Mucosa of descending colon (tissue), 3 donors: ENCODE results near the gene PACS2. TPM values are rescaled to one million over a fixed set of nuclear protein-coding genes. Genes with fewer than 3 reads are reported as not detected.
"Not testable (repeated sequence)": the region's sequence is repeated elsewhere in the genome, so short reads cannot be mapped to it uniquely, and the experiment has no call there.

Experiments
- ATAC-seq: fragments of 200-7000 bp; cut with Tn5 transposase; one replicate; pipeline ENCODE4 v1.9.1; 2020; ENCODE audit warnings: mild to moderate bottlenecking, moderate library complexity
- DNase-seq, 3 donors: peaks; one replicate each; pipeline ENCODE4 v3.0.0-alpha.2; 2020
- H3K36me3 ChIP-seq: fragments of 200-600 bp; one replicate; pipeline ENCODE4 v1.8.0; 2021; ENCODE audit warnings: low read depth, mild to moderate bottlenecking
- H3K4me1 ChIP-seq: fragments of 200-600 bp; one replicate; pipeline ENCODE4 v1.8.0; 2021; ENCODE audit warnings: low read depth, mild to moderate bottlenecking
- H3K4me3 ChIP-seq: fragments of 200-600 bp; one replicate; pipeline ENCODE4 v1.8.0; 2021; ENCODE audit warnings: mild to moderate bottlenecking
- H3K9me3 ChIP-seq: fragments of 200-600 bp; one replicate; pipeline ENCODE4 v1.8.0; 2021; ENCODE audit warnings: mild to moderate bottlenecking
- CTCF ChIP-seq: fragments of 200-600 bp; IDR thresholded peaks from one replicate; pipeline ENCODE4 v1.8.0; 2022; ENCODE audit warnings: antibody characterized with exemption, mild to moderate bottlenecking
- intact Hi-C, 2 donors: fragments of 100-400 bp; cut with DNase I in 1 of 2; cut with micrococcal nuclease in 1 of 2; formaldehyde crosslinking; loops; one replicate each; pipeline versions ENCODE4 v1.11.0 to v1.11.1; 2022; cut with DNase I, micrococcal nuclease
- total RNA-seq, 3 donors: library from RNA; stranded (reverse); fragmentation: NEBNext Ultra II Directional in 2 of 3; extraction: Animal tissue kit (Norgen Biotek cat#: 25700) in 2 of 3; gene quantifications; one replicate each; pipeline versions ENCODE4 v1.2.1 to v1.2.4, GENCODE V29; 2021 to 2023
- donor health status: DM: no; HTN: no; CAD: no; lungs with moderate emphysema.
- donor health status: DM: no; HTN: no; CAD: no.
- donor health status: DM: no; HTN: yes; CAD: no.

PACS2 gene
- total RNA-seq, 3 donors from 2014 or later, result 71.7 to 84.3 (median 78.9) TPM

- no peak for TF ChIP-seq CTCF
- ATAC-seq, result no peak
- no peak overlapping the region for H3K4me3 ChIP-seq
- intact Hi-C loops, result no loop called here
- H3K9me3 ChIP-seq, result no peaks in the 10 kb centered on the region
- peak in 1 of 3 donors; percentile 27 for DNase-seq
- H3K36me3 ChIP-seq, result no peaks in the 10 kb centered on the region
- H3K4me1 ChIP-seq, result no peaks in the 10 kb centered on the region
Observed at GRCh38 chr14:105325716-105326567, 11.4 kb downstream of the PACS2 start.

GRCh38 chr14:105326568-105326867 is 12.0 kb downstream of the PACS2 start:
- no peak for ATAC-seq
- H3K4me1 ChIP-seq, result no peaks in the 10 kb centered on the region
- intact Hi-C loops, result no loop called here
- no peaks in the 10 kb centered on the region for H3K36me3 ChIP-seq
- DNase-seq, result no peak
- H3K4me3 ChIP-seq, result no peak overlapping the region
- H3K9me3 ChIP-seq, result no peaks in the 10 kb centered on the region
- TF ChIP-seq CTCF, result no peak

GRCh38 chr14:105326891-105327694 is 12.5 kb downstream of the PACS2 start:
- DNase-seq (peak in 1 of 3 donors; percentile 37), ATAC-seq (no peak)
- intact Hi-C loops, result no loop called here
- Histone ChIP-seq H3K36me3 (no peaks in the 10 kb centered on the region), H3K4me1 (no peaks in the 10 kb centered on the region), H3K4me3 (no peak overlapping the region), H3K9me3 (no peaks in the 10 kb centered on the region)
- TF ChIP-seq CTCF, result no peak

GRCh38 chr14:105327695-105328045 is 13.1 kb downstream of the PACS2 start:
- DNase-seq, H3K36me3 ChIP-seq, intact Hi-C loops, ATAC-seq, H3K9me3 ChIP-seq, H3K4me1 ChIP-seq, H3K4me3 ChIP-seq: not testable (repeated sequence)

- TF ChIP-seq CTCF, result no peak
- Histone ChIP-seq H3K4me1 (no peaks in the 10 kb centered on the region), H3K36me3 (no peaks in the 10 kb centered on the region), H3K9me3 (no peaks in the 10 kb centered on the region), H3K4me3 (no peak overlapping the region)
- DNase-seq (no peak), ATAC-seq (no peak)
- intact Hi-C loops, result no loop called here
Observed at GRCh38 chr14:105328070-105328677, 13.6 kb downstream of the PACS2 start.
